HL-60 (cell line): ENCODE measurements around the gene MYL7.

Source experiments
- CTCF ChIP-seq: IDR thresholded peaks from one replicate; pipeline ENCODE4 v1.5.1; 2011; ENCODE audit warnings: low read length, control low read depth, inconsistent platforms; ENCODE audit not compliant: insufficient read depth
- SPI1 ChIP-seq: IDR thresholded peaks from 2 replicates; pipeline ENCODE4 v1.6.1; 2012; ENCODE audit warnings: low read depth, mild to moderate bottlenecking, borderline replicate concordance

DNA sequence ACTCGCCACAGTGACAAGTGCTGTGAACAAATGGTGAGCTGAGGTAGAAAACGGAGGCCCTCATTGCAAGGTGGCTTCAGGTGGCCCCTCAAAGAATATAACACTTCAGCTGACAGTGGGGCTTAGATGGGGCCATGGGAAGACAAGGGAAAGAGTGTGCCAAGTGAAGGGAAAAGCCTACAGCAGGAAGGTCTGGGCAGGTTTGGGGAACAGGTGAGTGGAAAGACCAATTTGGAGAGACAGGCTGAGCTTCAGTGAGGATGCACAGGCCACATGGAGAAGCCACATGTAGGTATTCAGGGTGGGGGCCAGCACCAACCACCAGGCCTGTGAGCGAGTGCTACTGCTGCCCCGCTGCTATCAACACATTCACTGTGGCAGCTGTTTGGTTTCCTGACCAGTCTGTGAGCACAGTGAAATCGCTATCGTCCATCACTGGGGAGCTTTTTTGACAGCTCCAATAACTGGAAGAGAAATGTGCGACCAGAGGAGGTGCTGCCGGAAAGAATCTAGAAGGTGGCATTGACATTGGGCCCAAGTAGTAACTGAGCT lies 21.2 kb downstream of the MYL7 start:
- TF ChIP-seq CTCF (no peak), SPI1 (no peak)
